ENCODE results near the gene CCDC12.

DNA sequence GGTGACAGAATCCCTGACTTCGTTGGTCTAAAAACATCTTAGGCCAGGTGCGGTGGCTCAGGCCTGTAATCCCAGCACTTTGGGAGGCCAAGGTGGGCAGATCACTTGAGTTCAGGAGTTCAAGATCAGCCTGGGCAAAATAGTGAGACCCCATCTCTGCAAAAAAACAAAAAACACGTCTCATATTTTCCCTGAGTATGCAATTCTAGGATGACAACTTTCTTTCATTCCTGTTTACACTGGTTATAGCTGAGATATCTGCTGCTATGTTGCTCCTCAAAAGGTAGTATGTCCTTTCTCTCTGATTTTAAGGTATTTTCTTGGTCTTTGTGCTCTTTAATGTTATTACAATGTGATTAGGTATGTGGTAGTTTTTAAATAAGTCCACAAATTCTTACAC lies 59.7 kb downstream of the CCDC12 start:
- TF ChIP-seq EP300 (IDR thresholded peaks at IDR 0.05) (no peak), POLR2A (IDR thresholded peaks at IDR 0.05) (no peak)
